Measurements from ENCODE around the gene DPYSL3.

DNA sequence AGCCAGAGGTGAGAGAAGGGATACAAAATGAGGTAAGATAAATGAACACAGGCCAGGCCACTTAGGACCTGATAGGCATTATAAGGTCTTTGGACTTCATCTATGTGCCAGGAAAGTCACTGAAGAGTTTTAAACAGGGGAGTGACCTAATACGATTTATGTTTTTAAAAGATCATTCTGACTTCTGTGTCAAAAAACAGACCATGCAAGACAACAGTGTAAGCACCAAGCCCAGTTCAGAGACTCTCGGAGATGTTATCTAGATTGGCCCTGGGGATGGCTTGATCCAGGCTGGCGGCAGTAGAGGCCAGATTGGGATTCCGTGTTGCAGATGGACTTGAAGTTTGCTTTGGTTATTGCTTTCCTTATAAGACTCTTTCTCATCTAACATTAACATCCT lies 43.0 kb upstream of the DPYSL3 start:
- TF ChIP-seq, protein P1, sequence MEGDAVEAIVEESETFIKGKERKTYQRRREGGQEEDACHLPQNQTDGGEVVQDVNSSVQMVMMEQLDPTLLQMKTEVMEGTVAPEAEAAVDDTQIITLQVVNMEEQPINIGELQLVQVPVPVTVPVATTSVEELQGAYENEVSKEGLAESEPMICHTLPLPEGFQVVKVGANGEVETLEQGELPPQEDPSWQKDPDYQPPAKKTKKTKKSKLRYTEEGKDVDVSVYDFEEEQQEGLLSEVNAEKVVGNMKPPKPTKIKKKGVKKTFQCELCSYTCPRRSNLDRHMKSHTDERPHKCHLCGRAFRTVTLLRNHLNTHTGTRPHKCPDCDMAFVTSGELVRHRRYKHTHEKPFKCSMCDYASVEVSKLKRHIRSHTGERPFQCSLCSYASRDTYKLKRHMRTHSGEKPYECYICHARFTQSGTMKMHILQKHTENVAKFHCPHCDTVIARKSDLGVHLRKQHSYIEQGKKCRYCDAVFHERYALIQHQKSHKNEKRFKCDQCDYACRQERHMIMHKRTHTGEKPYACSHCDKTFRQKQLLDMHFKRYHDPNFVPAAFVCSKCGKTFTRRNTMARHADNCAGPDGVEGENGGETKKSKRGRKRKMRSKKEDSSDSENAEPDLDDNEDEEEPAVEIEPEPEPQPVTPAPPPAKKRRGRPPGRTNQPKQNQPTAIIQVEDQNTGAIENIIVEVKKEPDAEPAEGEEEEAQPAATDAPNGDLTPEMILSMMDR (IDR thresholded peaks at IDR 0.05; ENCODE audit: low read depth, low read length) = no peak
- no peak for TF ChIP-seq POLR2A (IDR thresholded peaks at IDR 0.05; ENCODE audit: extremely low read depth, insufficient read length)
- TF ChIP-seq MYC (IDR thresholded peaks at IDR 0.05; ENCODE audit: low read depth, low read length) = no peak
- TF ChIP-seq, protein P2, sequence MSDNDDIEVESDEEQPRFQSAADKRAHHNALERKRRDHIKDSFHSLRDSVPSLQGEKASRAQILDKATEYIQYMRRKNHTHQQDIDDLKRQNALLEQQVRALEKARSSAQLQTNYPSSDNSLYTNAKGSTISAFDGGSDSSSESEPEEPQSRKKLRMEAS (IDR thresholded peaks at IDR 0.05; ENCODE audit: low read depth, low read length) = no peak

Measured in NB4 (cell line).